Fibroblast of lung (primary cell): ENCODE data around the gene PLEKHA5. TPM values are rescaled to one million over a fixed set of nuclear protein-coding genes. Genes with fewer than 3 reads are reported as not detected.

Experiments
- DNase-seq, 2 donors: peaks; one replicate each; pipeline versions ENCODE4 v3.0.0 to v3.0.0-alpha.2; 2010; ENCODE audit warnings: low read depth in 2 of 2
- H2AFZ ChIP-seq: 2 replicates; pipeline ENCODE4 v1.5.1; 2012; ENCODE audit warnings: low read length, control low read depth, inconsistent platforms
- H3K27ac ChIP-seq: 2 replicates; pipeline ENCODE4 v1.5.1; 2011; ENCODE audit warnings: low read length, control low read depth; ENCODE audit not compliant: insufficient read depth
- H3K27me3 ChIP-seq: 2 replicates; pipeline ENCODE4 v1.5.1; 2011; ENCODE audit warnings: mild to moderate bottlenecking, low read length; ENCODE audit not compliant: control insufficient read depth, insufficient read depth
- H3K36me3 ChIP-seq: 2 replicates; pipeline ENCODE4 v1.5.1; 2011; ENCODE audit warnings: low read length; ENCODE audit not compliant: control insufficient read depth, insufficient read depth
- H3K4me1 ChIP-seq: 2 replicates; pipeline ENCODE4 v1.5.1; 2011; ENCODE audit warnings: low read length; ENCODE audit not compliant: control insufficient read depth, insufficient read depth; ENCODE audit errors: extremely low read depth
- H3K4me2 ChIP-seq: 2 replicates; pipeline ENCODE4 v1.5.1; 2011; ENCODE audit warnings: low read length, control low read depth; ENCODE audit not compliant: insufficient read depth; ENCODE audit errors: extremely low read depth
- H3K4me3 ChIP-seq, 4 experiments: fragments of 200-600 bp in 1 of 4; sonication (generic) in 1 of 4; replicated peaks in 1 of 4; 2 replicates each; pipeline ENCODE4 v1.5.1; 2011 to 2016; ENCODE audit warnings: low read length in 4 of 4, low read depth in 3 of 4, mild to moderate bottlenecking in 3 of 4, control low read depth in 2 of 4, inconsistent platforms in 1 of 4, mixed read lengths in 1 of 4; ENCODE audit not compliant: insufficient read depth in 1 of 4; ENCODE audit errors: control extremely low read depth in 1 of 4
- H3K79me2 ChIP-seq: 2 replicates; pipeline ENCODE4 v1.5.1; 2012; ENCODE audit warnings: mild to moderate bottlenecking, low read length, inconsistent platforms; ENCODE audit not compliant: control insufficient read depth, insufficient read depth
- H3K9ac ChIP-seq: 2 replicates; pipeline ENCODE4 v1.5.1; 2011; ENCODE audit warnings: mild to moderate bottlenecking, low read length, control low read depth; ENCODE audit not compliant: insufficient read depth
- H3K9me3 ChIP-seq: 2 replicates; pipeline ENCODE4 v1.5.1; 2012; ENCODE audit warnings: low read depth, low read length; ENCODE audit not compliant: control insufficient read depth, insufficient read depth
- H4K20me1 ChIP-seq: 2 replicates; pipeline ENCODE4 v1.5.1; 2011; ENCODE audit warnings: low read length; ENCODE audit not compliant: control insufficient read depth, insufficient read depth; ENCODE audit errors: extremely low read depth
- EZH2 ChIP-seq: IDR thresholded peaks from 2 replicates; pipeline ENCODE4 v1.5.1; 2012; ENCODE audit warnings: low read length, control low read depth, mild to moderate bottlenecking; ENCODE audit errors: missing control alignments
- polyA plus RNA-seq, 2 donors: library from polyadenylated mRNA; depleted of rRNA in 1 of 2; stranded (reverse) in 1 of 2; unstranded in 1 of 2; fragments of >200 nt; gene quantifications; 2 replicates each; pipeline ENCODE4 v1.2.1, GENCODE V29; 2011 to 2012; ENCODE audit warnings: missing spikeins in 1 of 2
- total RNA-seq: library from RNA; depleted of rRNA; stranded (reverse); fragments of >200 nt; gene quantifications from 2 replicates; pipeline ENCODE4 v1.2.1, GENCODE V29; 2014
- TF ChIP-seq, protein P1 (sequence below), 2 donors: IDR thresholded peaks in 1 of 2; conservative IDR thresholded peaks in 1 of 2; 1 replicate in 1 of 2; 2 replicates in 1 of 2; pipeline ENCODE4 v1.5.1; 2011 to 2012; ENCODE audit warnings: low read length in 2 of 2, control low read depth in 1 of 2, inconsistent platforms in 1 of 2, low read depth in 1 of 2, mild to moderate bottlenecking in 1 of 2

PLEKHA5 gene
- total and polyA plus RNA-seq, 2 donors (not counting 1 experiment from before 2014, with no cell fraction given): 15.5 to 50.4 TPM

DNA sequence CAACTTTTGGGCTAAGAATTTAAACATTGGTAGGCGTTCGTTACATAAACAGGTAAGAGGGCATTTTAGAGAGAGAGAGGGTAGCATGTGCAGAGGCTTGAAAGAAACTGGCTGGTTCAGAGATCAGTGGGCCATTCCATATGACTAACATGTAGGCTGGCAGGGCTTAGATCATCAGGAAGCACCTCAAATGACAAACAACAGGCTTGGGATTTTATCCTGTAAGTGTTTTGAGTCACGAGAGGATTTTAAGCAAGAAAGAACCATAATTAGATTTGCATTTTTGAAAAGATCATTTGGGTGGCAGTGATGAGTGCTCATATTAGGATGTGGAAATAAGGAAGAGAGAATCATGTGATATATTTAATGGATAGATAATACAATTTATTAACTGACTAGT, 8.7 kb upstream of the PLEKHA5 start:
- H3K4me3 ChIP-seq: no peak overlapping the region
- no peak overlapping the region for H3K9ac ChIP-seq
- no peak overlapping the region for H3K4me2 ChIP-seq
- H3K36me3 ChIP-seq: no peaks in the 10 kb centered on the region
- TF ChIP-seq, protein P1, sequence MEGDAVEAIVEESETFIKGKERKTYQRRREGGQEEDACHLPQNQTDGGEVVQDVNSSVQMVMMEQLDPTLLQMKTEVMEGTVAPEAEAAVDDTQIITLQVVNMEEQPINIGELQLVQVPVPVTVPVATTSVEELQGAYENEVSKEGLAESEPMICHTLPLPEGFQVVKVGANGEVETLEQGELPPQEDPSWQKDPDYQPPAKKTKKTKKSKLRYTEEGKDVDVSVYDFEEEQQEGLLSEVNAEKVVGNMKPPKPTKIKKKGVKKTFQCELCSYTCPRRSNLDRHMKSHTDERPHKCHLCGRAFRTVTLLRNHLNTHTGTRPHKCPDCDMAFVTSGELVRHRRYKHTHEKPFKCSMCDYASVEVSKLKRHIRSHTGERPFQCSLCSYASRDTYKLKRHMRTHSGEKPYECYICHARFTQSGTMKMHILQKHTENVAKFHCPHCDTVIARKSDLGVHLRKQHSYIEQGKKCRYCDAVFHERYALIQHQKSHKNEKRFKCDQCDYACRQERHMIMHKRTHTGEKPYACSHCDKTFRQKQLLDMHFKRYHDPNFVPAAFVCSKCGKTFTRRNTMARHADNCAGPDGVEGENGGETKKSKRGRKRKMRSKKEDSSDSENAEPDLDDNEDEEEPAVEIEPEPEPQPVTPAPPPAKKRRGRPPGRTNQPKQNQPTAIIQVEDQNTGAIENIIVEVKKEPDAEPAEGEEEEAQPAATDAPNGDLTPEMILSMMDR (conservative IDR thresholded peaks at IDR 0.05 in 1 of 2, IDR thresholded peaks at IDR 0.05 in 1 of 2; ENCODE audit: low read depth in 1 of 2, low read length in 2 of 2): no peak
- TF ChIP-seq EZH2: no peak
- no peaks in the 10 kb centered on the region for H3K27me3 ChIP-seq
- H3K79me2 ChIP-seq: no peaks in the 10 kb centered on the region
- H3K4me1 ChIP-seq: no peaks in the 10 kb centered on the region
- H4K20me1 ChIP-seq: no peaks in the 10 kb centered on the region
- no peak overlapping the region for H2AFZ ChIP-seq
- H3K9me3 ChIP-seq: no peaks in the 10 kb centered on the region
- no peak for DNase-seq
- H3K27ac ChIP-seq: no peak overlapping the region

DNA sequence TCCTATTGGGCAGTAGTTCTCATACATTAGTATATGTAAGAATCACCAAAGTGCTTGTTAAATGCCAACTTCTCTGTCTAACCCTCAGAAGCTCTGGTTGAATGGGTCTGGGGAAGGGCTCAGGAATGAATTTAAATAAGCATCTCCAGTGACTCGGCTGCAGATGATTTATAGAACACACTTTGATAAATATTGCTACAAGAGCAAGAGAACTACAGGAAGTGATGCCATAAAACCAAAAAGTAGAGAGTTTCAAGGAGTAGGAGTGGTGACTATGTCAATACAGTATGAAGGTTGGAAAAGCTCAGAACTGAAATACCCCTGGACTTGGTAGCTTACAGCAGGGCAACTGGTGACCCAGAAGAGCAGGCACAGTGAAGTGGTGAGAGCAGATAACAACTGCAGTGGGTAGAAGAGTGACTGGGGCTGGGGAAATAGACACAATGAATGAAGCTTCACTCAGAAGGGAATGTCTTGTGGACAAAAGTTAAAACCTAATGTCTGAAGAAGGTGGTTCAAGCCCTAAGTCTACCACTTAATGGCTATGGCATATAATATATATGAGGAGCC, 8.0 kb upstream of the PLEKHA5 start:
- Histone ChIP-seq H3K9ac (no peak overlapping the region), H3K4me3 (no peak overlapping the region), H3K4me1 (no peaks in the 10 kb centered on the region), H4K20me1 (no peaks in the 10 kb centered on the region), H2AFZ (no peak overlapping the region), H3K27me3 (no peaks in the 10 kb centered on the region), H3K79me2 (no peaks in the 10 kb centered on the region), H3K9me3 (no peaks in the 10 kb centered on the region), H3K27ac (no peak overlapping the region), H3K36me3 (no peaks in the 10 kb centered on the region), H3K4me2 (no peak overlapping the region)
- TF ChIP-seq, protein P1 (conservative IDR thresholded peaks at IDR 0.05 in 1 of 2, IDR thresholded peaks at IDR 0.05 in 1 of 2; ENCODE audit: low read depth in 1 of 2, low read length in 2 of 2): no peak
- TF ChIP-seq EZH2: no peak
- no peak for DNase-seq

DNA sequence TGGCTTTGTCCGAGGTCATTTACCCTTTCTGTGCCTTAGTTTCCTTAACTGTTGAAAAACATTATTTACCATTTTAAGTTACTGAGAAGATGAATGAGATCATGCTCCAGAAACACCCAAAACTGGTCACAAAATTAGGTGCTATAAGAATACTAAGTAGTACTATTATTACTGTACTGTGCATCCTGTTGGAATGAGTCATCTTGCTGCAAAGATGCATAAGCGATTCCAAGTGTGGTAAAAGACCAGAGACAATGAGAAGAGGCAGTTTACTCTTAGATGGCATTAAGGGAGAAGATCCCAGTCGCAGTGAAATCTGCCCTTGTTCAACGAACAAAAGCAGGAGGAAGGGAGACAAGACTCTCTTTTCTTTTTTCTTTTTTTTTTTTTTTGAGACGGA, 4.2 kb upstream of the PLEKHA5 start:
- H3K9me3 ChIP-seq: no peaks in the 10 kb centered on the region
- H3K4me3 ChIP-seq: no peak overlapping the region
- no peak overlapping the region for H3K9ac ChIP-seq
- H3K27ac ChIP-seq: no peak overlapping the region
- no peaks in the 10 kb centered on the region for H4K20me1 ChIP-seq
- no peak overlapping the region for H3K4me2 ChIP-seq
- TF ChIP-seq, protein P1 (conservative IDR thresholded peaks at IDR 0.05 in 1 of 2, IDR thresholded peaks at IDR 0.05 in 1 of 2; ENCODE audit: low read depth in 1 of 2, low read length in 2 of 2): no peak
- TF ChIP-seq EZH2: no peak
- no peak overlapping the region for H2AFZ ChIP-seq
- H3K27me3 ChIP-seq: no peaks in the 10 kb centered on the region
- H3K4me1 ChIP-seq: no peaks in the 10 kb centered on the region
- no peaks in the 10 kb centered on the region for H3K36me3 ChIP-seq
- DNase-seq: peak; percentile 43 to 63
- peaks cover 2% of the 10 kb centered on the region for H3K79me2 ChIP-seq
